MG63 (cell line): Measurements from ENCODE around the gene DNASE1L1. TPM values are rescaled to one million over a fixed set of nuclear protein-coding genes. Genes with fewer than 3 reads are reported as not detected.

Experiments
- DNase-seq: peaks from one replicate; pipeline ENCODE4 v3.0.0-alpha.2; 2020
- H3K27me3 ChIP-seq: fragments of 250-450 bp; sonication (Bioruptor Pico); 2 replicates; pipeline ENCODE4 v1.5.1; 2020; ENCODE audit warnings: mild to moderate bottlenecking, moderate library complexity
- H3K36me3 ChIP-seq: fragments of 250-450 bp; sonication (Bioruptor Pico); 2 replicates; pipeline ENCODE4 v1.5.1; 2020; ENCODE audit warnings: mild to moderate bottlenecking, moderate library complexity
- H3K4me3 ChIP-seq: fragments of 250-450 bp; sonication (Bioruptor Pico); 2 replicates; pipeline ENCODE4 v1.5.1; 2020; ENCODE audit warnings: mild to moderate bottlenecking, moderate library complexity
- H3K9me3 ChIP-seq: fragments of 250-450 bp; sonication (Bioruptor Pico); 2 replicates; pipeline ENCODE4 v1.5.1; 2020; ENCODE audit warnings: mild to moderate bottlenecking, moderate library complexity
- total RNA-seq: library from RNA; depleted of rRNA; stranded (reverse); fragments of >200 nt; shearing (Covaris generic); gene quantifications from 2 replicates; pipeline ENCODE4 v1.2.3, GENCODE V29; 2014; ENCODE audit warnings: low replicate concordance; rRNA removed

The DNASE1L1 gene
- total RNA-seq, 1 experiment from 2014 or later: 20.0 TPM

GRCh38 chrX:154354013-154354412 is 55.0 kb downstream of the DNASE1L1 start:
- no peak overlapping the region for H3K4me3 ChIP-seq
- H3K27me3 ChIP-seq: no peaks in the 10 kb centered on the region
- H3K9me3 ChIP-seq: no peaks in the 10 kb centered on the region
- no peak for DNase-seq
- peaks cover 73% of the 10 kb centered on the region for H3K36me3 ChIP-seq

- H3K36me3 ChIP-seq: peaks cover 76% of the 10 kb centered on the region
- no peak overlapping the region for H3K4me3 ChIP-seq
- H3K27me3 ChIP-seq: no peaks in the 10 kb centered on the region
- no peaks in the 10 kb centered on the region for H3K9me3 ChIP-seq
- DNase-seq: no peak
Observed at GRCh38 chrX:154353172-154353843, 55.7 kb downstream of the DNASE1L1 start.

GRCh38 chrX:154352466-154352865 is 56.6 kb downstream of the DNASE1L1 start:
- no peak overlapping the region for H3K4me3 ChIP-seq
- no peaks in the 10 kb centered on the region for H3K27me3 ChIP-seq
- peaks cover 68% of the 10 kb centered on the region for H3K36me3 ChIP-seq
- no peaks in the 10 kb centered on the region for H3K9me3 ChIP-seq
- no peak for DNase-seq

- no peaks in the 10 kb centered on the region for H3K27me3 ChIP-seq
- no peaks in the 10 kb centered on the region for H3K9me3 ChIP-seq
- peaks cover 65% of the 10 kb centered on the region for H3K36me3 ChIP-seq
- H3K4me3 ChIP-seq: no peak overlapping the region
- no peak for DNase-seq
Observed at GRCh38 chrX:154352012-154352401, 57.0 kb downstream of the DNASE1L1 start.

Other genes with a start within 250 kb of the DNASE1L1 start
- not detected in 2 replicates for gene OPN1MW, start 226.7 kb downstream of the DNASE1L1 start, total RNA-seq
- gene OPN1MW2, start 189.5 kb downstream of the DNASE1L1 start, total RNA-seq: not detected in 2 replicates
- not detected in 2 replicates for gene OPN1MW3, start 151.7 kb downstream of the DNASE1L1 start, total RNA-seq
- gene TEX28, start 114.1 kb downstream of the DNASE1L1 start, total RNA-seq: not detected in 2 replicates
- not detected in 2 replicates for gene TKTL1, start 113.5 kb downstream of the DNASE1L1 start, total RNA-seq
- 1,037 and 1,563 TPM in 2 replicates for gene FLNA, start 34.6 kb downstream of the DNASE1L1 start, total RNA-seq
- gene EMD, start 30.0 kb downstream of the DNASE1L1 start, total RNA-seq: 48.7 and 62.4 TPM in 2 replicates
- gene RPL10, start 10.9 kb downstream of the DNASE1L1 start, total RNA-seq: 2,393 and 3,736 TPM in 2 replicates
- gene TAFAZZIN, start 2.3 kb upstream of the DNASE1L1 start, total RNA-seq: 15.1 and 16.2 TPM in 2 replicates
- 53.2 and 62.2 TPM in 2 replicates for gene ATP6AP1, start 19.4 kb upstream of the DNASE1L1 start, total RNA-seq
- 43.6 and 59.8 TPM in 2 replicates for gene GDI1, start 27.9 kb upstream of the DNASE1L1 start, total RNA-seq
- 33.4 and 35.4 TPM in 2 replicates for gene FAM50A, start 34.9 kb upstream of the DNASE1L1 start, total RNA-seq
- gene PLXNA3, start 49.0 kb upstream of the DNASE1L1 start, total RNA-seq: 0.27 and 5.0 TPM in 2 replicates
- 20.5 and 25.7 TPM in 2 replicates for gene LAGE3, start 70.0 kb upstream of the DNASE1L1 start, total RNA-seq
- 51.9 and 101 TPM in 2 replicates for gene UBL4A, start 77.4 kb upstream of the DNASE1L1 start, total RNA-seq
- 5.1 and 15.2 TPM in 2 replicates for gene SLC10A3, start 81.4 kb upstream of the DNASE1L1 start, total RNA-seq
- 22.3 and 48.2 TPM in 2 replicates for gene FAM3A, start 107.0 kb upstream of the DNASE1L1 start, total RNA-seq
- gene G6PD, start 137.6 kb upstream of the DNASE1L1 start, total RNA-seq: 50.4 and 61.8 TPM in 2 replicates
- gene IKBKG, start 138.4 kb upstream of the DNASE1L1 start, total RNA-seq: 18.5 and 31.4 TPM in 2 replicates
- gene CTAG1A, start 175.9 kb upstream of the DNASE1L1 start, total RNA-seq: not detected in 2 replicates
- not detected in 2 replicates for gene CTAG1B, start 210.0 kb upstream of the DNASE1L1 start, total RNA-seq
- not detected in 2 replicates for gene CTAG2, start 244.3 kb upstream of the DNASE1L1 start, total RNA-seq